Measurements from ENCODE around the gene GATAD2B.

Gene GATAD2B

DNA sequence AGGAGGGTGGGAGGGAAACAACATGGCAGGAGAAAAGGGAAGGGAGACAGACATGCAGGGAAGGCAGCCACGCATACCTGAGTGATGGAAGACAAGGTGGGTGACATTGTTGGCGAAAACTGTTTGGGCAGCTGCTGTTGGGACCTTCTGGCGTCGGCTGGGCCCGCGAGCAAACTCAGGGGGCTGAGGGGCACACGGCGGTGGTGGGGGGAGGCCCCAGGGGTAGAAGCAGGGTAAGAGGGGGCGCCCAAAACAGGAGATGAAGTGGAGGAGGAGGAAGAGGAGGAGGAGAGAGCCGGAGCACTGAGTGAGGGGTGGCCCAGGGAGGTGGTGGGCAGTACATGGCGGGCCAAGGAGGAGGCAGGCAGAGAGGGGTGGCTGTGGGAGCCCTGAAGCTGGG lies 28.4 kb upstream of the GATAD2B start:
- no peak for DNase-seq

DNA sequence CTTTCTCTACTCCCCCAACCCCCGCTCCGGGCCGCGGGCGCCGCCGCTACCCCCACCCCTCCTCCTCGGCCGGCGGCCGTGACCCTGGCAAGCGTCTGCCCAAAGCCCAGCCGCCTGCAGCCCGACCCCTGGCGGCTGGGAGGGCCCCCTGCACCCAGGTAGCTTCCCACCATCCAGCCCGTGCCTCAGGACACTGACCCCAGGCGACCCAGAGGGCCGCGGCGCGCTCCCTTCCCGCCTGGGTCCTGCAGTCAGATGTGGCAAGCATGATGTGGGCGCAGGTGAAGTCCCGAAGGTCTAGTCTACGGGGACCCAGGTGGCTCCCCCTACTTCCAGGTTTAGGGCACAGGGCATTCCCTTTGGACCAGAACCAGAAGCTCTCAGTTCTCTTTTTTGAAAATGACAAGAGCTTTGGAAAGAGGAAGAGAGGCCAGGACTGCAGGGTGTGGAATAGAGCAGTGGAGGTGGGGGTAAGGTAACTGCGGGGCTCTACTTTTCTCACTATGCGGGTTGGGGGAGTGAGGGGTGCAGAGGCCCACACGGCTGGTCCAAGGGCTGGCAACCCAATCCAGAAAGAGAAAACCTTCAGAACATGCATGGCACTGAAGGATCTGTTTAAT lies 24.0 kb upstream of the GATAD2B start, which contains the start of gene DENND4B:
Gene DENND4B (minus strand): TSS at position 97 of the 620 bp plus-strand sequence. CDS start 2,344 bp downstream, outside the sequence.
- DNase-seq, result peak; percentile 55

- DNase-seq, result peak; percentile 50
These were observed 23.2 kb upstream of the GATAD2B start for GRCh38 chr1:153945795-153946621.

GRCh38 chr1:153945131-153945794 lies 22.5 kb upstream of the GATAD2B start:
- DNase-seq, result peak; percentile 58

GRCh38 chr1:153944827-153945117 lies 22.0 kb upstream of the GATAD2B start:
- no peak for DNase-seq

GRCh38 chr1:153944005-153944826 lies 21.4 kb upstream of the GATAD2B start:
- DNase-seq, result no peak

- no peak for DNase-seq
These were observed 20.2 kb upstream of the GATAD2B start for GRCh38 chr1:153942766-153943549.

DNA sequence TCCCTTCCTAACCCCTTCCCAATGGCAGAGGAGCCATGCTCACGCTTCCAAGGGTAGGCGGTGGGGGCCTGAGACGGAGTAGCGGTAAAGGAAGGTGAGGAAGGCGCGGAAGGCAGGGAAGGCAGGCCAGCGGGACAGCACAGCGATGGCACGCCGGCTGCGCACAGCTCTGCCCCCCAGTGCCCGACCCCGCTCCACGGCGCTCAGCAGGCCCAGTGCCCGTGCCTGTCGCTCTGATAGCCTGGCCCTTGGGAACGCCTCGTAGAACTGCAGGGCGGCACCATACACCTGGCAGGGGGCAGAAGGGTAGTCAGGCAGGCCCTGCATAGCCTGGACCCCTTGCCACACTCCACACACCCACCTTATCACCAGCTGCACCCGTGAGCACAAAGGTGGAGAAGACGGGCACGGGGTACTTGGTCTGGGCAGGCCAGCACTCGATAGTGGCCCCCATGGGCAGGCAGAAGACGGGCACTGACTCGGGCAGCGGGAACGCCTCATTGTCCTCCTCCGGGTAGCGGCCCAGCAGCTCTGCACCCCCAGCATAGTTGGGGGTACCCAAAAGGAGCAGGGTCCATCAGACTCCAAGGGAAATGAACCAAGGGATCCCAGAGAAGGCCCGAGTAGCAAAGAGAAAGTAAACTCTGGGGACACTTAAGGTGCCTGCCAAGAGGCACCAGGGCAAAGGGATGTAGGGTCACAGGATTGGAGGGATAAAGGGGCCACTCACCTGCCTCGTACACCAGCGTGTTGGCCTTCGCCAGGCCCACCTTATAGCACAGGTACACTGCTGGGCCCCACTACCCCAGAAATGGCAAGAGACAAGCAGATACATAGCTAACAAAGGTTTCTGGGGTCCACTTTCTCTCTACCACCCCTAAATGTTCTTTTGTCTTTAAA lies 19.3 kb upstream of the GATAD2B start:
- DNase-seq, result no peak

- DNase-seq, result no peak
These were observed 18.0 kb upstream of the GATAD2B start for GRCh38 chr1:153940756-153941155.

- no peak for DNase-seq
These were observed 16.7 kb upstream of the GATAD2B start for GRCh38 chr1:153939476-153939875.

- no peak for DNase-seq
These were observed 16.2 kb upstream of the GATAD2B start for GRCh38 chr1:153938996-153939395.

- DNase-seq, result no peak
These were observed 14.6 kb upstream of the GATAD2B start for GRCh38 chr1:153937331-153937730.

- no peak for DNase-seq
These were observed 13.4 kb upstream of the GATAD2B start for GRCh38 chr1:153936011-153936802.

- DNase-seq, result no peak
These were observed 12.0 kb upstream of the GATAD2B start for GRCh38 chr1:153934746-153935145.

GRCh38 chr1:153933955-153934354 lies 11.2 kb upstream of the GATAD2B start:
- DNase-seq, result no peak

DNA sequence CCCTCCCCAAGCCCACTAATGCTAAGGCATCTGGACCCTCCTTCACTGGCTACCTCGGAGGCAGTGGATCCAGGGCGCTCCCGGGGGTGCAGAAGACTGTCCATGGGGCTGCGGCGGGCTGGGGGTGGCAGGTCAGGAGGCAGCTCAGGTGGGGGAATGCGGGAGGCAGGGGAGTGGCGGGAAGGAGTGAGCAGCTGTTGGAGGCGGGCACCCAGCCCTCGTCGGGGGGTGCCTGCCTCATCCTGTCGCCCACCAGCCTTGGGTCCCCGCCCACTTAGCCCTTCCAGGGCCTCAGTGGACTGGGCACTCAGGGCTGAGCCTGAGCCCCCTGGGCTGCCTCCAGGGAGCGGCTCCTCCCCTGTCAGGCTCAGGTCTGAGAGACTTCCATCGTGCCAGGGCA lies 10.7 kb upstream of the GATAD2B start:
- DNase-seq, result no peak

- DNase-seq, result no peak
These were observed 9.7 kb upstream of the GATAD2B start for GRCh38 chr1:153932156-153933131.

DNA sequence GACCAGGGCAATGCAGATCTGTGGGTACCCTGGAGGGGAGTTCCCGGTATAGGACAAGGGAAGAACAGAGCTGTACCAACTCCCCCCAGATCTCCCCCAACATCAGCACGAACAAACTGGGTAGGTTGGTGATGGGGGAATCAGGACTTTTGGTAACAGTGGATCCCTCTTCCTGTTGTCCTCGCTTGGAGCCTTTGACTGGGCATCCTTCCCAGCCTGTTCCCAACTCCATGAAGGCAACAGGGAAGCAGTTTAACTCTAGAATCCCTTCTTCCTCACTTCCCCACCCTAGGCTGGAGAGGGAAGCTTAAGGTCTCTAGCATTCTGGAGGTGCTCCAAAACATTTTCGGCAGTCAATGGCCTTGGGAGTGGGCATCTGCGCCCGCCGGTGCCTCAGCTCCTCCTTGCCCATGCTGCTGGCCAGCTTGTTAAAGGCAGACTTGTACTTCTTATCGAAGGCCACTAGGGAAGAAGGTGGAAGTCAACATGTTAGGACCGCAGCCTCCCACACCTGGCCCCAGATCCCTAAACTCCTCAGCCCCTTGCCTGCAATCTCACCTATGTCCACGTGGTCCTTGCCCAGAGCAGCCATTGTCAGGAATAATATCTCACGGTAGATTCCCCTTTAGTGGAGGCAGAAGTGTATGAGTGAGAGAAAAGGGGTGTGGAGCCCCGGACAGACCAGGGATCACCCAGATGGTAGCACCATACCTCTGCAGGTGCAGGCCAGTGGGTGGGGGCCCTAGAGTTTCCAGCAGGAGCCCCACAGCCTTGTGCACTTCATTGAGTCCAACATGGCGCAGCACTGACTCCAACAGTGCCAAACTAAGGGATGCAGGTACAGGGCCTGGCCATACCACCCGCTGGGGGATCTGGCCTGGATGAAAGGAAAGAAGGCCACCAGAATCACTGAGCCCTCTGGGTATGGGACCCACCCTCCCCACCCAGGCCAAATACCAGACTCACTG lies 7.5 kb upstream of the GATAD2B start:
- no peak for DNase-seq

All from activated T-cell treated with anti-CD3 and anti-CD28 coated beads for 4 hours (primary cell).